HG03457 (cell line): Measurements from ENCODE around the gene ADAMTS12.
"Not testable (repeated sequence)": the region's sequence is repeated elsewhere in the genome, so short reads cannot be mapped to it uniquely, and the experiment has no call there.

Source experiments
- ATAC-seq: cut with Tn5 transposase; IDR thresholded peaks from one replicate; pipeline ENCODE4 v1.9.1; 2021; ENCODE audit warnings: moderate number of reproducible peaks; ENCODE audit not compliant: unreplicated experiment

ADAMTS12 gene

GRCh38 chr5:33537240-33537639, 354.6 kb downstream of the ADAMTS12 start:
- no peak for ATAC-seq

DNA sequence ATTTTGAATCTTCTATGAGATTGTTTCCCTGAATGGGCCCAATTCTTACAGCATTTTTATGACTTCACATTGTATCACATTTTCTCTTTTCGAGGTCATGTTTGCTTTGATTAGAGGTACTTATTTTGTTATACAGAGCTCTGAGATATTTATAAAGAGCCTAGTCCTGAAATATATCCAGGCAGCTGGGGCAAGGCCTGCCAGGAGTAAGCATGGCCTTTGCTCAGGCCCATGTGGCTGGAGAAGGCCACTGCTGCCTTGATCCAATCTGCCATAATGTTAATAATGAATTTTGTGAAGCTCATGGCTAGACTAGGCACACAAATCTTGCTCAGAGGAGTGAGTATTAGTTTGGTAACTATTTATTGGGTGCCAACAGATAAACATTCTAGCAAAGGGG, 355.0 kb downstream of the ADAMTS12 start:
- no peak for ATAC-seq

- no peak for ATAC-seq
These were observed 360.0 kb downstream of the ADAMTS12 start for GRCh38 chr5:33531824-33532223.

- no peak for ATAC-seq
These were observed 360.8 kb downstream of the ADAMTS12 start for GRCh38 chr5:33531037-33531298.

- no peak for ATAC-seq
These were observed 361.4 kb downstream of the ADAMTS12 start for GRCh38 chr5:33530183-33531036.

DNA sequence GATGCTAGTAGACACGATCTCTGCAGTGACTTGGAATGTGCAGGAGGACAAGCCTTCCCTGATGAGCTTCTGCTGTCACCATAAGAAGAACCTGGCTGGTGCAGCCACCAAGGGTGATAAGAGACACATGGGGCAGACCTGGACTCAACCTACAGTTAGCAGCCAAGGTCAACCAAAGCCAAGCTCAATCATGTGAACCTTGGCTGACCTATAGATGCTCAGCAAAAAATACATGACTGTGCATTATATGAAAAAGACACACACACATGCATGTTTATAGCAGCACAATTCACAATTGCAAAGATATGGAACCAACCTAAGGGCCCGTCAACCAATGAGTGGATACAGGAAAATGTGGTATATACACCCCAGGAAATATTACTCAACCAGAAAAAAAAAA, 364.1 kb downstream of the ADAMTS12 start:
- no peak for ATAC-seq

GRCh38 chr5:33526755-33527154, 365.0 kb downstream of the ADAMTS12 start:
- ATAC-seq = no peak

DNA sequence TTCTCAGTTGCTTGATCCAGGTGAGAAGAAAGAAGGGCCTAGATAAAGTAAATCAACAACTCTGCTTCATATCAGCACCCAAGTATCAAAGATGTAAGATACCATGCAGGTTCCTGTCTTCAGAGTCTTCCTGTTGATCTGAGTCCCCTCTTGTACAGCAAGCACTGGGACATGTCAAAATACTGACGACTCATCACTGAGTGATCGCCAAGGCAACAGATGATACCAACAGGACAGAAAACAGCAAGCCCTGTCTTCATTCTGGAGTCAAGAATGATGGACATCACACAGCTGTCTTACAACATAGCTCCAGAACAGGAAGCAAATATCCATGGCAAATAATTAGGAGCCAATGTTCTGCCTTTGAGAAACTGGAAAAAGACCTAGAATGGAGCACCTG, 367.3 kb downstream of the ADAMTS12 start:
- no peak for ATAC-seq

DNA sequence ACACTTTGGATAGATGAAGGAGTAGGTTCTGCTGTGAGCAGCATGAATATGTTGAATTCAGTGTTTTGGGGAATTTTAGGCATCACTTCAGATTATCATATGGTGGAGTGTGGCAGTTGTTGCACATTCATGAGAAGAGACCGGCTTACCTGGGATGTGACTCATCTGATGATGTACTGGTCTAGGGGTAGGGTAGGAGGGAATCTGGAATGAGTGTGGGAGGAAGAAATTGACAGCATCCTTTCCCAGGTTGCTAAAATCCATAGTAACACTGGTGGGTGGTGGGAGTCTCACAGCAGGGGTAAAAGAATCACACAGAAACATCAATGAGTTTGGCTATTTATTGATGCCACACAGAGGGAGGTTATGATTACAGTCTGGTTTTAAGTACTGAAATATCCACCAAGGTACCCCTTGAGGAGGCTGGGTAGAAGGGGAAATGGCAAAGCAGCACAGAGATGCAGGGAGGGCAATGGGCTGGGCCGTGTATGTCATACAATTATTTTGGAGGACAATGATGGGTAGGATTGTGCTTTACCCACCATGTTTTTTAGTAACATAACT, 368.5 kb downstream of the ADAMTS12 start:
- ATAC-seq = no peak

GRCh38 chr5:33516421-33516820, 375.4 kb downstream of the ADAMTS12 start:
- ATAC-seq = no peak

GRCh38 chr5:33515366-33515765, 376.4 kb downstream of the ADAMTS12 start:
- not testable (repeated sequence) for ATAC-seq

DNA sequence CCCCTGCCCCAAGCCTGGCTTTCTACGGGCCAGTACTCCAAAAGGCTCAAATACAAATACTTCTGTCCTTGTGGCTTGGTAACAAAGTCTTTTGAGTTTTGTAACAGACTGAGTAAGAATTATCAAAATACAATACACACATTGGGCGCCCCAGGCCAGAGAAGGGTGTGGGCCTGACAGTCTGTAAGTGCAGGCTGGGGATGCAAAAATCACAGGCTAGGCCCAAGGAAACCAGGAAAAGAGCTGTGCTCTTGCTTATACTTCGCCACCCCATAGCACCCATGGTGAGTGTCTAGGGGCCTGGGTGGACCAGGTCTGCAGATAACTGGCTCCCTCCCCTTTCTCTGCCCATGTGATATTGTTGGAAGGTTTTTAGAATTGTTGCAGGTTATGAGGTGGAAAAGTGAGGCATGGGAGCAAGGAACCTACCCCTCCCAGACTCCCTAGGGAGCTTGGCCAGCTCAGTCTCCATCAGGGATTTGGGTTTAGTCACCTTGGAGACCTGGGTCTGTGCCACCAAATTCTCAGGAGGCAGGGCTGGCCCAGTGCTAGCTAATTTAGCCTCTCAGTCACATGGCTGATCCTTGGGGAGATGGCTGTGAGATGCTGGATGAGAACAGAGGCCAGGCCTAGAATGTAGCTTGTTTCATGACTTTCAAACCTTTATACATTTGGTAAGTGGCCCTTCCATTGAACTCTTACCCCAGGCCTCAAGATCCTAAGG, 378.2 kb downstream of the ADAMTS12 start:
- ATAC-seq = no peak

DNA sequence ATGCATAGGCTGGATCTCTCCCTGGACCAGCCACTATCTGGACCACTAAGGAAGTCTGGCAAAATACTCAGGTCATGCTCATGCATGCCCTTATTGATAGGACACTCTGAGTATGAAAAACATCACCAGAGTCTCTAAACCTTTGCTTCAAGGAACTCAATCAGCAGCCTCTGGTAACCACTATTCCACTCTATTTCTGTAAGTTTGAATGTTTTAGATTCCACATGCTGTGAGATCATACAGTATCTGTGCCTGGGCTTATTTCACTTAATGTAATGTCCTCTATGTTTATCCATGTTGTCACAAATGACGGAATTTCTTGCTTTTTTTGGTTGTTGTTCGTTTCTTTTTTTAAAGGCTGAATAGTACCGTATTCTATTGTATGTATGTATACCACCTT, 382.8 kb downstream of the ADAMTS12 start:
- no peak for ATAC-seq

DNA sequence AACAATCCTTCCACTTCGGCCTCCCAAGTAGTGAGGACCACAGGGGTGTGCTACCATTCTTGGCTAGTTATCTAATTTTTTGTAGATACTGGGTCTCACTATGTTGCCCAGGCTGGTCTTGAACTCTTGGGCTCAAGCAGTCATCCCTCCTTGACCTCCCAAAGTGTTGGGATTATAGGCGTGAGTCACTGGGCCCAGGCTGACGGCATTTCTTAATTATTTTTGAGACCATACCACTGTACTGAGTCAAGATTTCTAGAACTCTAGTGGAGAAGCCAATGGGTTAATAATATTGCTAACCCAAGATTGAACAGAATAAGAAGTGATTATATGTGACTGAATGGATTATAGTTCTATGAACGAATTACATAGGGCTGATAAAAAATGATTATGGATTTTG, 384.4 kb downstream of the ADAMTS12 start:
- no peak for ATAC-seq

DNA sequence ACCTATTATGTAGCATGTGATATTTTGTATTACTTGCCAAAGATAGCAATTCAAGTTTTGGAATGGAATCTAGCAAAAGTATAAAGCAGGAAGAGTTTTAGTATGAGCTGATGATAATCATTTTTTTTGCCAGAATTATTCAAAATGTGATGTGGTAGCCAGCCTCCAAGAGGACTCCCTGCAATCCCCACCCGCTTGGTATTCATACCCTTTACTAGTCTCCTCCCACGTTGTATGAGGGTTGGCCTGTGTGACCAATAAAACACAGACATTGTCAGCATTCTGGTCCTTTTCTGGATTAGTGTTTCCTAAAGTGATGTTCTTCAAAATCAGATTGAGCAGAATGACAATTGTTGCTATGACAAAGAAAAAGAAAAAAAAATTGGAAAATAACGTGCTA, 387.2 kb downstream of the ADAMTS12 start:
- no peak for ATAC-seq

DNA sequence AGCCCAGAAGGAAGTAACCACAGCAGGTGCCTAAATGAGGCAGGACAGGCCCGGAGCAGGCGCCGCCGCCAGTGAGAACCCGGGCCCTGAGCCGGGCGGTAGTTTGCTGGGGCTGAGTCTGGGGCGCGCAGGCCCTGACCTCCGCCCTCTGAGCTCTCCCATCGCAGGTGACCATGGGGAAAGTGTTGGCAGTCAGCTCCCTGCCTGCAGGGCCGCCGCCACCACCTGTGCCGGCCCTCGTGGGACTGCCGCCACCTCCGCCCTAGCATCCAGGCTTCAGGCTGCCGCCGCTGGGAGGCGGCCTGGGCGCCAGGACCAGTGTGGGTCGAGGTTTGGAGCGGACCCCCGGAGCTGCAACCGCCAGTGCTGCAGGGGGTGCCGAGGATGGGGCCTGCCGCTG, 389.9 kb downstream of the ADAMTS12 start:
- ATAC-seq = no peak

- no peak for ATAC-seq
These were observed 390.5 kb downstream of the ADAMTS12 start for GRCh38 chr5:33501260-33501659.

- ATAC-seq = no peak
These were observed 397.3 kb downstream of the ADAMTS12 start for GRCh38 chr5:33494466-33494865.

DNA sequence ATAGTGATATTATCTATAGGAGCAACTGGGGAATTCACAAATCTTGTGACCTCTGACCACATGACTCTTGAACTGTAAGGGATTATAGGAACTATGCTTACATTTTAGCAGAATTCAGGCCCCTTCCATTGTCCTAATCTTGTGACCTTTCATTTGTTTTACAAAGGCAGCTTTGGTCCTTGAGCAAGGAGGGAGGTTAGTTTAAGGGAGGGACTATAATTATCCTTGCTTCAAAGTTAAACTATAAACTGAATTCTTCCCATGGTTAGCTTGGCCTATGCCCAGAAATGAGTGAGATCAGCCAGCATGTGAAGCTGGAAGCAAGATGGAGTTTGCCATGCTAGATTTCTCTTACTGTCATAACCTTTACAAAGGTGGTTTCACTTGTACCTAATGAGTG, 399.8 kb downstream of the ADAMTS12 start:
- ATAC-seq = no peak

DNA sequence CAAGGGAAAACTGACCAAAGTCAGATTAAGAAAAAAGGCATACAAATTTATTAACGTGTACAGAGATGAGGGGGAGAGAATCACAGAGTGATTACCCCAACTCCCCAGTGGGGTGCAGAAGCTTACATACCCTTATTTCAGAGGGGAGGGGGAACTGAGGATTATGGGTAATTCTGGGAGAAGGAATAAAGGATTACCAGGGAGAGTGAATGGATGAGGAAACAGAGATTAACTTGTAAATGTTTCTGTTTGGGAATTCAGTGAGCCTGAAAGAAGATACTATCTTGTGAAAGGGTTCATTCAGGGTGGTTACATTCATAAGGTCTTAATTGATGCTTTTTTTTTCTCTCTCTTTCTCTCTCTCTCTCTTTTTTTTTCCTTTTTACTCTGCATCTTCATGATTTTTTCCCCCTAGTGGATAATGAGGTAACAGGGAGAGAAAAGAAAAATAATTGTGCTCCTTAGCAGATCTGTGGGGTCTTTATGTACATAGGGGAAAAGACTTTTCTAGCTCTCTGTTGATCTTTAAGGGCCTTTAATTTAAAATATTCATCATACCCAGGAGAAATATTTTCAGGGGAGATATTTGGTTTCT, 401.6 kb downstream of the ADAMTS12 start:
- no peak for ATAC-seq

DNA sequence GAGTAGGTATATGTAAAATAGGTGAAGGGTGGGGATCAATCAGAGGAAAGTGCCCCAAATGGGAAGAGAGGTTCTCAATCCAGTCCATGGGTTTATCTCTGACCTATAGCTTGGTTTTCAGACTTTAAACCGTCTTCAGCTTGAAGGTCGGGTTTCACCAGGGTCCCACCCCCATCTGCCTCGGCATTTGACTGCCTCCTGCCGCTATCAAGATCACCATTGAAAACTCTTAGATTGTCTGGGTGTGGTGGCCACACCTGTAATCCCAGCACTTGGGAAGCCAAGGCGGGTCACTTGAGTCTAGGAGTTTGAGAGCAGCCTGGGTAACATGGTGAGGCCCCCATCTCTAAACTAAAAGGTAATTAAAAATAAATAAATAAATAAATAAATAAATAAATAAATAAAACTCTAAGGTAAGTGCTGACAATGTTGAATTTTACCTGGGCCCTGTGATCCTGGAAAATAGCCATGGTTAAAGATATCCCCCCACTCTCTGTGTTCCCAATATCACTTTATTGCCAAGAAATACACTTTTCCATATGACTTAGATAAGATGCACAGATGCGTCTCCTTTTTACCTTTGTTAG, 402.2 kb downstream of the ADAMTS12 start:
- ATAC-seq = no peak
